ENCODE results near the gene HRC.

Gene HRC

DNA sequence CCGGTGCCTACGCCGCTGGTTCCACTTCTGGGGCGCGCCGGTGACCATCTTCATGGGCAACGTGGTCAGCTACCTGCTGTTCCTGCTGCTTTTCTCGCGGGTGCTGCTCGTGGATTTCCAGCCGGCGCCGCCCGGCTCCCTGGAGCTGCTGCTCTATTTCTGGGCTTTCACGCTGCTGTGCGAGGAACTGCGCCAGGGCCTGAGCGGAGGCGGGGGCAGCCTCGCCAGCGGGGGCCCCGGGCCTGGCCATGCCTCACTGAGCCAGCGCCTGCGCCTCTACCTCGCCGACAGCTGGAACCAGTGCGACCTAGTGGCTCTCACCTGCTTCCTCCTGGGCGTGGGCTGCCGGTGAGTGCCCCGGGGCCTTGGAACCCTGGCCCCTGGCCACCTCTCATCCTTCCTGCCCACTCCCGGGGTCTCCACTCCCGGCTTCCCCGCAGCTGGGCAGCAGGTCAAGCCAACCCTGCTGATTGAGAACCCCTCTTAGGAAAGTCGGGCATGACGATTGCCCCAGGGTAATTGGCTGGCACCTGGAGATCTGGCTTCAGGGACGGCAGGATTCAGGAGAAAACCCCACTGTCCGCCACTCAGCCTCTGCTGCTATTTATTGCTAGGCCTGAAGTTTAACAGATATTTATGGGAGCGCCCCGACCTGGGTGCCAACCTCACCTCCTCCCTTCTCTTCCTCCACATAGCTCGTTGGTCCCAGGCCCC, 41.5 kb upstream of the HRC start:
- TF ChIP-seq, protein P1, sequence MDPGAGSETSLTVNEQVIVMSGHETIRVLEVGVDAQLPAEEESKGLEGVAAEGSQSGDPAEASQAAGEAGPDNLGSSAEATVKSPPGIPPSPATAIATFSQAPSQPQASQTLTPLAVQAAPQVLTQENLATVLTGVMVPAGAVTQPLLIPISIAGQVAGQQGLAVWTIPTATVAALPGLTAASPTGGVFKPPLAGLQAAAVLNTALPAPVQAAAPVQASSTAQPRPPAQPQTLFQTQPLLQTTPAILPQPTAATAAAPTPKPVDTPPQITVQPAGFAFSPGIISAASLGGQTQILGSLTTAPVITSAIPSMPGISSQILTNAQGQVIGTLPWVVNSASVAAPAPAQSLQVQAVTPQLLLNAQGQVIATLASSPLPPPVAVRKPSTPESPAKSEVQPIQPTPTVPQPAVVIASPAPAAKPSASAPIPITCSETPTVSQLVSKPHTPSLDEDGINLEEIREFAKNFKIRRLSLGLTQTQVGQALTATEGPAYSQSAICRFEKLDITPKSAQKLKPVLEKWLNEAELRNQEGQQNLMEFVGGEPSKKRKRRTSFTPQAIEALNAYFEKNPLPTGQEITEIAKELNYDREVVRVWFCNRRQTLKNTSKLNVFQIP (CRISPR knock-in tag; IDR thresholded peaks at IDR 0.05; ENCODE audit: borderline replicate concordance, low read depth), result no peak
- no peak for TF ChIP-seq TOX (CRISPR knock-in tag; IDR thresholded peaks at IDR 0.05; ENCODE audit: borderline replicate concordance)
- TF ChIP-seq ZNF8 (CRISPR knock-in tag; IDR thresholded peaks at IDR 0.05), result no peak
- TF ChIP-seq RARB (CRISPR knock-in tag; IDR thresholded peaks at IDR 0.05), result no peak
- no peak for TF ChIP-seq ZFP3 (CRISPR knock-in tag; IDR thresholded peaks at IDR 0.05)
- no peak for ATAC-seq

DNA sequence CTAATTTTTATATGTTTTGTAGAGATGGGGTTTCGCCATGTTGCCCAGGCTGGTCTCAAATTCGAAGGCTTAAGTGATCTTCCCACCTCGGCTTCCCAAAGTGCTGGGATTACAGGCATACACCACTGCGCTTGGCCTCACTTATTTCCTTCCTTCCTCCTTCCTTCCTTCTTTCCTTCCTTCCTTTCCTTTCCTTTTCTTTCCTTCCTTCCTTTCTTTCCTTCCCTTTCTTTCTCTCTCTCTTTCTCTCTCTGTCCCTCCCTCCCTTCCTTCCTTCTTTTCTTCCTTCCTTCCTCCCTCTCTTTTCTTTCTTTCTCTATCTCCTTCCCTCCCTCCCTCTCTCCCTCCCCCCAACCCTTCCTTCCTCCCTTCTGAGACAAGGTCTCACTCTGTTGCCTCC, 39.2 kb upstream of the HRC start:
- TF ChIP-seq ZFP3 (CRISPR knock-in tag; IDR thresholded peaks at IDR 0.05), result no peak
- TF ChIP-seq ESRRG (CRISPR knock-in tag; IDR thresholded peaks at IDR 0.05), result no peak
- TF ChIP-seq OSR1 (CRISPR knock-in tag; IDR thresholded peaks at IDR 0.05), result no peak
- TF ChIP-seq ARNTL (CRISPR knock-in tag; IDR thresholded peaks at IDR 0.05; ENCODE audit: borderline replicate concordance, low read depth), result no peak
- no peak for TF ChIP-seq RARB (CRISPR knock-in tag; IDR thresholded peaks at IDR 0.05)
- no peak for TF ChIP-seq ZNF8 (CRISPR knock-in tag; IDR thresholded peaks at IDR 0.05)
- TF ChIP-seq, protein P1 (CRISPR knock-in tag; IDR thresholded peaks at IDR 0.05; ENCODE audit: borderline replicate concordance, low read depth), result no peak
- TF ChIP-seq ZNF70 (CRISPR knock-in tag; IDR thresholded peaks at IDR 0.05), result no peak
- TF ChIP-seq, protein P2, sequence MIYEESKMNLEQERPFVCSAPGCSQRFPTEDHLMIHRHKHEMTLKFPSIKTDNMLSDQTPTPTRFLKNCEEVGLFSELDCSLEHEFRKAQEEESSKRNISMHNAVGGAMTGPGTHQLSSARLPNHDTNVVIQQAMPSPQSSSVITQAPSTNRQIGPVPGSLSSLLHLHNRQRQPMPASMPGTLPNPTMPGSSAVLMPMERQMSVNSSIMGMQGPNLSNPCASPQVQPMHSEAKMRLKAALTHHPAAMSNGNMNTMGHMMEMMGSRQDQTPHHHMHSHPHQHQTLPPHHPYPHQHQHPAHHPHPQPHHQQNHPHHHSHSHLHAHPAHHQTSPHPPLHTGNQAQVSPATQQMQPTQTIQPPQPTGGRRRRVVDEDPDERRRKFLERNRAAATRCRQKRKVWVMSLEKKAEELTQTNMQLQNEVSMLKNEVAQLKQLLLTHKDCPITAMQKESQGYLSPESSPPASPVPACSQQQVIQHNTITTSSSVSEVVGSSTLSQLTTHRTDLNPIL (CRISPR knock-in tag; IDR thresholded peaks at IDR 0.05; ENCODE audit: low read depth), result no peak
- no peak for ATAC-seq

DNA sequence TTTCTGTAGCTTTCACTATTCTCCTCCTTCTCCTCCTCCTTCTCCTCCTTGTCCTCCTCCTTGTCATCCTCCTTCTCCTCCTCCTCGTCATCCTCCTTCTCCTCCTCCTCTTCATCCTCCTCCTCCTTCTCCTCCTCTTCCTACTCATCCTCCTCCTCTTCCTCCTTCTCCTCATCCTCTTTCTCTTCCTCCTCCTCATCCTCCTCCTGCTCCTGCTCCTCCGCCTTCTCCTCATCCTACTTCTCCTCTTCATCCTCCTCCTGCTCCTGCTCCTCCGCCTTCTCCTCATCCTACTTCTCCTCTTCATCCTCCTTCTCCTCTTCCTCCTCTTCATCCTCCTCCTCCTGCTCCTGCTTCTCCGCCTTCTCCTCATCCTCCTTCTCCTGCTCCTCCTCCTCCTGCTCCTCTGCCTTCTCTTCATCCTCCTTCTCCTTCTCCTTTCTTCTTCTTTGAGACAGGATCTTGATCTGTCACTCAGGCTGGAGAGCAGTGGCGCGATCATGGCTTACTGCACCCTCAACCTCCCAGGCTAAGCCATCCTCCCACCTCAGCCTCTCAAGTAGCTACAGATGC, 38.7 kb upstream of the HRC start:
- no peak for ATAC-seq
- no peak for TF ChIP-seq SNAI2 (CRISPR knock-in tag; IDR thresholded peaks at IDR 0.05)
- TF ChIP-seq, protein P2 (CRISPR knock-in tag; IDR thresholded peaks at IDR 0.05; ENCODE audit: low read depth), result no peak
- TF ChIP-seq, protein P3, sequence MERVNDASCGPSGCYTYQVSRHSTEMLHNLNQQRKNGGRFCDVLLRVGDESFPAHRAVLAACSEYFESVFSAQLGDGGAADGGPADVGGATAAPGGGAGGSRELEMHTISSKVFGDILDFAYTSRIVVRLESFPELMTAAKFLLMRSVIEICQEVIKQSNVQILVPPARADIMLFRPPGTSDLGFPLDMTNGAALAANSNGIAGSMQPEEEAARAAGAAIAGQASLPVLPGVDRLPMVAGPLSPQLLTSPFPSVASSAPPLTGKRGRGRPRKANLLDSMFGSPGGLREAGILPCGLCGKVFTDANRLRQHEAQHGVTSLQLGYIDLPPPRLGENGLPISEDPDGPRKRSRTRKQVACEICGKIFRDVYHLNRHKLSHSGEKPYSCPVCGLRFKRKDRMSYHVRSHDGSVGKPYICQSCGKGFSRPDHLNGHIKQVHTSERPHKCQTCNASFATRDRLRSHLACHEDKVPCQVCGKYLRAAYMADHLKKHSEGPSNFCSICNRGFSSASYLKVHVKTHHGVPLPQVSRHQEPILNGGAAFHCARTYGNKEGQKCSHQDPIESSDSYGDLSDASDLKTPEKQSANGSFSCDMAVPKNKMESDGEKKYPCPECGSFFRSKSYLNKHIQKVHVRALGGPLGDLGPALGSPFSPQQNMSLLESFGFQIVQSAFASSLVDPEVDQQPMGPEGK (CRISPR knock-in tag; IDR thresholded peaks at IDR 0.05; ENCODE audit: borderline replicate concordance), result no peak
- TF ChIP-seq ZNF8 (CRISPR knock-in tag; IDR thresholded peaks at IDR 0.05), result no peak
- no peak for TF ChIP-seq ZFP3 (CRISPR knock-in tag; IDR thresholded peaks at IDR 0.05)
- no peak for TF ChIP-seq PPARA (CRISPR knock-in tag; IDR thresholded peaks at IDR 0.05; ENCODE audit: borderline replicate concordance)
- no peak for TF ChIP-seq TOX (CRISPR knock-in tag; IDR thresholded peaks at IDR 0.05; ENCODE audit: borderline replicate concordance)
- no peak for TF ChIP-seq CSDC2 (CRISPR knock-in tag; IDR thresholded peaks at IDR 0.05)
- TF ChIP-seq, protein P4, sequence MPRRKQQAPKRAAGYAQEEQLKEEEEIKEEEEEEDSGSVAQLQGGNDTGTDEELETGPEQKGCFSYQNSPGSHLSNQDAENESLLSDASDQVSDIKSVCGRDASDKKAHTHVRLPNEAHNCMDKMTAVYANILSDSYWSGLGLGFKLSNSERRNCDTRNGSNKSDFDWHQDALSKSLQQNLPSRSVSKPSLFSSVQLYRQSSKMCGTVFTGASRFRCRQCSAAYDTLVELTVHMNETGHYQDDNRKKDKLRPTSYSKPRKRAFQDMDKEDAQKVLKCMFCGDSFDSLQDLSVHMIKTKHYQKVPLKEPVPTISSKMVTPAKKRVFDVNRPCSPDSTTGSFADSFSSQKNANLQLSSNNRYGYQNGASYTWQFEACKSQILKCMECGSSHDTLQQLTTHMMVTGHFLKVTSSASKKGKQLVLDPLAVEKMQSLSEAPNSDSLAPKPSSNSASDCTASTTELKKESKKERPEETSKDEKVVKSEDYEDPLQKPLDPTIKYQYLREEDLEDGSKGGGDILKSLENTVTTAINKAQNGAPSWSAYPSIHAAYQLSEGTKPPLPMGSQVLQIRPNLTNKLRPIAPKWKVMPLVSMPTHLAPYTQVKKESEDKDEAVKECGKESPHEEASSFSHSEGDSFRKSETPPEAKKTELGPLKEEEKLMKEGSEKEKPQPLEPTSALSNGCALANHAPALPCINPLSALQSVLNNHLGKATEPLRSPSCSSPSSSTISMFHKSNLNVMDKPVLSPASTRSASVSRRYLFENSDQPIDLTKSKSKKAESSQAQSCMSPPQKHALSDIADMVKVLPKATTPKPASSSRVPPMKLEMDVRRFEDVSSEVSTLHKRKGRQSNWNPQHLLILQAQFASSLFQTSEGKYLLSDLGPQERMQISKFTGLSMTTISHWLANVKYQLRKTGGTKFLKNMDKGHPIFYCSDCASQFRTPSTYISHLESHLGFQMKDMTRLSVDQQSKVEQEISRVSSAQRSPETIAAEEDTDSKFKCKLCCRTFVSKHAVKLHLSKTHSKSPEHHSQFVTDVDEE (CRISPR knock-in tag; IDR thresholded peaks at IDR 0.05), result no peak
- TF ChIP-seq RARB (CRISPR knock-in tag; IDR thresholded peaks at IDR 0.05), result no peak
- TF ChIP-seq TCF4 (CRISPR knock-in tag; IDR thresholded peaks at IDR 0.05; ENCODE audit: borderline replicate concordance), result no peak
- TF ChIP-seq GLIS3 (CRISPR knock-in tag; IDR thresholded peaks at IDR 0.05), result no peak
- no peak for TF ChIP-seq ZC3H10 (CRISPR knock-in tag; IDR thresholded peaks at IDR 0.05)
- no peak for TF ChIP-seq OSR1 (CRISPR knock-in tag; IDR thresholded peaks at IDR 0.05)
